HTERT RPE-1 (cell line): ENCODE data around the gene CCNA2.

Source experiments
- in situ Hi-C: fragments of 300-500 bp; cut with MboI; formaldehyde crosslinking; loops from 4 replicates; pipeline ENCODE4 v1.14.3; 2020; ENCODE audit warnings: low sequenced_read_pairs

Gene CCNA2

GRCh38 chr4:121777625-121778024, 46.1 kb downstream of the CCNA2 start:
- in situ Hi-C loops = no loop called here

- in situ Hi-C loops = no loop called here
These were observed 46.9 kb downstream of the CCNA2 start for GRCh38 chr4:121776610-121777401.

- in situ Hi-C loops = no loop called here
These were observed 49.8 kb downstream of the CCNA2 start for GRCh38 chr4:121773883-121774282.

GRCh38 chr4:121771869-121772268, 51.8 kb downstream of the CCNA2 start:
- in situ Hi-C loops = no loop called here

GRCh38 chr4:121769341-121769740, 54.3 kb downstream of the CCNA2 start:
- in situ Hi-C loops = no loop called here

GRCh38 chr4:121767166-121767565, 56.5 kb downstream of the CCNA2 start:
- in situ Hi-C loops = no loop called here
